ENCODE results near the gene ZDHHC13. TPM values are rescaled to one million over a fixed set of nuclear protein-coding genes. Genes with fewer than 3 reads are reported as not detected.
"Not testable (repeated sequence)": the region's sequence is repeated elsewhere in the genome, so short reads cannot be mapped to it uniquely, and the experiment has no call there.

The ZDHHC13 gene
- total RNA-seq, 2 donors from 2014 or later, result 25.1 to 26.3 TPM

- Mint-ChIP-seq H3K9me3 (no peaks in the 10 kb centered on the region), H3K4me1 (ENCODE audit: low read depth) (no peaks in the 10 kb centered on the region), H3K36me3 (ENCODE audit: insufficient read depth in 2 of 2) (no peaks in the 10 kb centered on the region), H3K27me3 (ENCODE audit: low read depth) (no peaks in the 10 kb centered on the region), H3K4me3 (no peak overlapping the region), H3K27ac (no peak overlapping the region)
- ATAC-seq (replicated peaks in 1 of 2), result no peak
- no peak for DNase-seq
These were observed 6.7 kb upstream of the ZDHHC13 start for GRCh38 chr11:19110295-19110694.

- peaks cover 7% of the 10 kb centered on the region for H3K4me1 Mint-ChIP-seq (ENCODE audit: low read depth)
- no peaks in the 10 kb centered on the region for H3K9me3 Mint-ChIP-seq
- no peaks in the 10 kb centered on the region for H3K36me3 Mint-ChIP-seq (ENCODE audit: insufficient read depth in 2 of 2)
- no peak for DNase-seq
- no peak overlapping the region for H3K27ac Mint-ChIP-seq
- H3K27me3 Mint-ChIP-seq (ENCODE audit: low read depth), result no peaks in the 10 kb centered on the region
- ATAC-seq (replicated peaks in 1 of 2), result no peak
- H3K4me3 Mint-ChIP-seq, result no peak overlapping the region
These were observed 5.2 kb upstream of the ZDHHC13 start for GRCh38 chr11:19111809-19112208.

DNA sequence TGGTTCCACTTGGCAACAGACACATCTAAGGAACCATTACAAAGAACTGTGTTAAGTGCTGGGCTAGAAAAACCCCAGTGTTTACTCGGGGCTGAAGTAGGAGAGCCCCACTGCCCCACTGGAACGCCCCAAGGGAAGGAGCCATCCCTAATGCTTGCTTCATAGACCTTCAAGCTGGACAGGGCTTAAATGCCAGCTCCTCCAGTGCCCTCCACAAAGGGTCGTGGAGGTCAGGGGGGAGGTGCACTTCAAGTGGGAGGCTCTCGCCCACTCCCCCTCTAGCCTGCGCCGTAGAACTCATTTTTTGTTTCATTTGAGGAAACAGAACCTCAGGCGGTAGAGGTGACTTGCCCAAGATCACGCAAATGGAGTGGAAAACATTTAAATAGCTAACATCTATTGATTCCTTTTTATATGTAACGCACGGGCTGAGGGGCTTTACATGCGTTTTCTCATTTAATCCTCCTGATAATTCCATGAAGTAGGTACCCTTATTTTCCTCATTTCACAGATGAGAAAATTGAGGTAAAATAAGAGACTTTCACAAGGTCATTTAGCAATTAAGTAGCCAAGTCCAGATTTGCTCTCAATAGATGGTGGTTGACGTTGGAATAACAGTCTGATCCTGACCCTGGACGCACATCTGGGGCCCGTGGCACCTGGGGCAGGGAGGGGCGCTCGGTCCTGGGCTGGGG is 545 bp upstream of the ZDHHC13 start:
- Mint-ChIP-seq H3K9me3 (no peaks in the 10 kb centered on the region), H3K27me3 (ENCODE audit: low read depth) (no peaks in the 10 kb centered on the region), H3K36me3 (ENCODE audit: insufficient read depth in 2 of 2) (peaks cover 2 to 12% of the 10 kb centered on the region in 2 donors), H3K4me1 (ENCODE audit: low read depth) (peaks cover 46% of the 10 kb centered on the region), H3K27ac (no peak overlapping the region), H3K4me3 (peak overlapping the region; percentile 76 to 93)
- DNase-seq, result peak in 1 of 2 donors; percentile 2
- ATAC-seq (replicated peaks in 1 of 2), result no peak

DNA sequence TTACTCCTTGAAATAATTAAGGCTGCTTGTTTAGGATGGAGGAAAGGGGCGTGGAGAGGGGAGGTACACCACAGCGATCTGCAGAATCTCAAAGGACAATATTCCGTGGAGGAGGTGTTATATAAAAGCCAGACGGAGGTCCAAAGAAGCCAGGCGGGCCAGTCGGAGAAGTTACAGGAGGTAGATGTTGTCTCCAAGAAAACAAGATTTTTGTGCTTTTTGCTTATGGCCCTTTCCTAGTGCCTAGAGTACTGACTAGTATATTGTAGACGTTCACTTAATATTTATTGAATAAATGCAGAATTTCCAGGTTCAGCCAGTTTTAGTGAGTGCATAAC is 761 bp downstream of the ZDHHC13 start:
- H3K9me3 Mint-ChIP-seq, result no peaks in the 10 kb centered on the region
- peak overlapping the region; percentile 75 for H3K27ac Mint-ChIP-seq
- peaks cover 54% of the 10 kb centered on the region for H3K4me1 Mint-ChIP-seq (ENCODE audit: low read depth)
- peaks cover 2 to 13% of the 10 kb centered on the region in 2 donors for H3K36me3 Mint-ChIP-seq (ENCODE audit: insufficient read depth in 2 of 2)
- H3K27me3 Mint-ChIP-seq (ENCODE audit: low read depth), result no peaks in the 10 kb centered on the region
- DNase-seq (no peak), ATAC-seq (replicated peaks in 1 of 2) (no peak)
- H3K4me3 Mint-ChIP-seq, result peak overlapping the region; percentile 76 to 93

DNA sequence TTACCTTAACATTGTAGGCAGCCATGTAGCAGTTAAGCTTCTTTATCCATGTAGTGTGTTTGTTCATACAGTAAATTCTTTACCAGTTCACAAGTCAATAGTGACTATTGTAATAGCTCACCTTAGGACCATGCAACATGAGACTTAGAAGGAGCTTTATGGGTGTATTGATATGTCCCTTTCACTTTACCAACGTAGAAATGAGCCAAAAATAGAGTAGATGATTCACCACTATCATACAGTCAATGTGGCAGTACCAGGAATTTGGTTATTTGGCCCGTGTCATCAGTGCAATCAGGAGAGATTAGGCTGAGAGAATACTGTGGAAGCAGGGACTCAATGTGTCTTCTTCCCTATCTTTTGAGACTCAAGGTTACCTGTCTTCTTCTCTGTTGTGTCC is 4.7 kb downstream of the ZDHHC13 start:
- Mint-ChIP-seq H3K27ac (peak overlapping the region; percentile 45), H3K4me1 (ENCODE audit: low read depth) (peaks cover 53% of the 10 kb centered on the region), H3K27me3 (ENCODE audit: low read depth) (no peaks in the 10 kb centered on the region), H3K36me3 (ENCODE audit: insufficient read depth in 2 of 2) (peaks cover 4 to 25% of the 10 kb centered on the region in 2 donors), H3K9me3 (no peaks in the 10 kb centered on the region), H3K4me3 (peak overlapping the region; percentile 23 to 69)
- ATAC-seq (replicated peaks in 1 of 2) (peak; percentile 31 to 52), DNase-seq (peak in 1 of 2 donors; percentile 6)

DNA sequence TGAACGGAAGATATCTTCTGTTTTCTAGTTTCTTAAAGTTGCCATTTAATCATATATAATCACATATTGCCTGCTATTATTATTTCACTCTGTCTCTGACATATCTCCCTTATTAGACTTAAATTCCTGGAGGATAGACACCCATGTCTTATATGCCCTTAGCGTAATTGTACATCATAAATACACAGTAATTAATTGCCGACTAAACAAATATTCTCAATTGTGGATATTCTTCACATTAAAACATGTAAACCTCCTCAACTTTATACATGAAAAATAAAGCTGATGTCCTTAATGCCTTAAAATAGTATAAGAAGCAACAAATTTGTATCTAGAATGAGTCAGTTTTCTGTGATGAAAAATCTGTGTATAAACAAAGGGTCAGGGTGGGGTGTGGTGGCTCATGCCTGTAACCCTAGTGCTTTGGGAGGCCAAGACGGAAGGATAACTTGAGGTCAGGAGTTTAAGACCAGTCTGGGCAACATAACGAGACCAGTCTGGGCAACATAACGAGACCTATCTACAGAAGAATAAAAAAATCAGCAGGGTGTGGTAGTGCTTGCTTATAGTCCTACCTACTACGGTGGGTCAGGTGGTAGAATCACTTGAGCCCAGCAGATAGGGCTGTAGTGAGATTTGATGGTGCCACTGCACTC is 6.1 kb downstream of the ZDHHC13 start:
- ATAC-seq (replicated peaks in 1 of 2) (no peak), DNase-seq (no peak)
- Mint-ChIP-seq H3K27ac (no peak overlapping the region), H3K9me3 (peaks cover 0 to under 1% of the 10 kb centered on the region in 2 donors), H3K27me3 (ENCODE audit: low read depth) (no peaks in the 10 kb centered on the region), H3K4me3 (no peak overlapping the region), H3K4me1 (ENCODE audit: low read depth) (peaks cover 46% of the 10 kb centered on the region), H3K36me3 (ENCODE audit: insufficient read depth in 2 of 2) (peaks cover 9 to 31% of the 10 kb centered on the region in 2 donors)

DNA sequence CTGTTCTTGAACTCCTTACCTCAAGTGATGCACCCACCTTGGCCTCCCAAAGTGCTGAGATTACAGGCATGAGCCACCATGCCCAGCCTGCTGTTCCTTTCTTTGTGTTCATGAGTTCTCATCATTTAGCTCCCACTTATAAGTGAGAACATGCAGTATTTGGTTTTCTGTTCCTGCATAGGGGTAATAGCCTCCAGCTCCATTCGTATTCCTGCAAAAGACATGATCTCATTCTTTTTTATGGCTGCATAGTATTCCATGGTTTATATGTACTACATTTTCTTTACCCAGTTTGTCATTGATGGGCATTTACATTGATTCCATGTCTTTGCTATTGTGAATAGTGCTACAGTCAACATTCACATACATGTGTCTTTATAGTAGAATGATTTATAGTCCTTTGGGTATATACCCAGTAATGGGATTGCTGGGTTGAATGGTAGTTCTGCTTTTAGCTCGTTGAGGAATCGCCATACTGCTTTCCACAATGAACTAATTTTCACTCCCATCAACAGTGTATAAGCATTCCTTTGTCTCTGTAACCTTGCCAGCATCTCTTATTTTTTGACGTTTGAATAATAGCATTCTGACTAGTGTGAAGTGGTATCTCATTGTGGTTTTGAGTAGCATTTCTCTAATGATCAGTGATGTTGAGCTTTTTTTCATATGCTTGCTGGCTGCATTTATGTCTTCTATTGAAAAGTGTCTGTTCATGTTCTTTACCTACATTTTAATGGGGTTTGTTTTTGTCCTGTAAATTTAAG is 9.8 kb downstream of the ZDHHC13 start:
- not testable (repeated sequence) for H3K27me3 Mint-ChIP-seq (ENCODE audit: low read depth); DNase-seq; ATAC-seq (replicated peaks in 1 of 2); H3K27ac Mint-ChIP-seq; H3K4me1 Mint-ChIP-seq (ENCODE audit: low read depth); H3K4me3 Mint-ChIP-seq; H3K9me3 Mint-ChIP-seq
- peaks cover 11 to 36% of the 10 kb centered on the region in 2 donors for H3K36me3 Mint-ChIP-seq (ENCODE audit: insufficient read depth in 2 of 2)

DNA sequence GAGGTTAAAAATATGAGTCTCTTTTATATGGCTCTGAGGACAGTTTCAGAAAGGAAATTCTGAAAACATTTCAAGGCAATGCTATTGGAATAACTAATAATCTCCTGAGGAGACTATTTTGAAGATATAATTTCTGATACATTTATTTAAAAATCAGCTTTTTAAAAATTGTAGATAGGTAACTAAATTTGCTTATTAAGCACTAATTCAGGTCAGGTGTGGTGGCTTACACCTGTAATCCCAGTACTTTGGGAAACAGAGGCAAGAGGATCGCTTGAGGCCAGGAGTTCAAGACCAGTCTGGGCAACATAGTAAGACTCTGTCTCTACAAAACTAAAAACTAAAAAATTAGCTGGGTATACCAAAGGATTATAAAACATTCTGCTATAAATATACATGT is 17.0 kb downstream of the ZDHHC13 start:
- peaks cover 19 to 43% of the 10 kb centered on the region in 2 donors for H3K36me3 Mint-ChIP-seq (ENCODE audit: insufficient read depth in 2 of 2)
- no peak overlapping the region for H3K27ac Mint-ChIP-seq
- DNase-seq, result no peak
- no peak for ATAC-seq (replicated peaks in 1 of 2)
- H3K4me3 Mint-ChIP-seq, result no peak overlapping the region
- no peaks in the 10 kb centered on the region for H3K27me3 Mint-ChIP-seq (ENCODE audit: low read depth)
- peaks cover 6 to 11% of the 10 kb centered on the region in 2 donors for H3K9me3 Mint-ChIP-seq
- no peaks in the 10 kb centered on the region for H3K4me1 Mint-ChIP-seq (ENCODE audit: low read depth)

GRCh38 chr11:19136884-19137283 is 19.9 kb downstream of the ZDHHC13 start:
- not testable (repeated sequence) for ATAC-seq (replicated peaks in 1 of 2); H3K9me3 Mint-ChIP-seq
- H3K36me3 Mint-ChIP-seq (ENCODE audit: insufficient read depth in 2 of 2), result peaks cover 16 to 27% of the 10 kb centered on the region in 2 donors

GRCh38 chr11:19145319-19145718 is 28.4 kb downstream of the ZDHHC13 start:
- H3K4me1 Mint-ChIP-seq (ENCODE audit: low read depth), result no peaks in the 10 kb centered on the region
- peaks cover 0 to 2% of the 10 kb centered on the region in 2 donors for H3K36me3 Mint-ChIP-seq (ENCODE audit: insufficient read depth in 2 of 2)
- H3K4me3 Mint-ChIP-seq, result no peak overlapping the region
- H3K27me3 Mint-ChIP-seq (ENCODE audit: low read depth), result no peaks in the 10 kb centered on the region
- no peaks in the 10 kb centered on the region for H3K9me3 Mint-ChIP-seq
- no peak for DNase-seq
- no peak overlapping the region for H3K27ac Mint-ChIP-seq
- ATAC-seq (replicated peaks in 1 of 2), result no peak

More at GRCh38 chr11:19136884-19137283, 19.9 kb downstream of the ZDHHC13 start:
- H3K4me1 Mint-ChIP-seq (ENCODE audit: low read depth); H3K27ac Mint-ChIP-seq; H3K4me3 Mint-ChIP-seq; H3K27me3 Mint-ChIP-seq (ENCODE audit: low read depth); DNase-seq: not testable (repeated sequence)

DNA sequence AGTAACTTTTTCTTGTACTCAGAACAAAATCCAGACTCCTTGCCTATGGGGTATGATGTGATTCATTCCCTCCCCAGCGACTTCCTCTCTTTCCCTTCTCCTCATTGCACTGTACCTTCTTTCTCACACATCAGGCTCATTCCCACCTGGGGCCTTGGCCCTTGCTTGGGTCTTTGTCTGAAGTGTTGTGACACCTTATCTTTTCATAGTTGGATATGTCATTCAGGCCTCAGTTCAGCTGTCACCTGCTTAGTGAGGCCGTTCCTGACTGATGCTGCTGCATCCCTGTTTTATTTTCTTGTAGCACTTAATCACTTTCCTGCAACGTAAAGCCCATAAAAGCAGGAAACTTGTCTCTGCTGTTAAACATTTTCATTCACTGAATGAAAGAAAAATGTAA is 39.9 kb downstream of the ZDHHC13 start:
- DNase-seq, result no peak
- Mint-ChIP-seq H3K9me3 (no peaks in the 10 kb centered on the region), H3K36me3 (ENCODE audit: insufficient read depth in 2 of 2) (peaks cover 8 to 20% of the 10 kb centered on the region in 2 donors), H3K27me3 (ENCODE audit: low read depth) (no peaks in the 10 kb centered on the region), H3K4me1 (ENCODE audit: low read depth) (no peaks in the 10 kb centered on the region), H3K27ac (no peak overlapping the region), H3K4me3 (no peak overlapping the region)
- ATAC-seq (replicated peaks in 1 of 2), result no peak

GRCh38 chr11:19160847-19161246 is 43.9 kb downstream of the ZDHHC13 start:
- Mint-ChIP-seq H3K27me3 (ENCODE audit: low read depth) (no peaks in the 10 kb centered on the region), H3K27ac (no peak overlapping the region), H3K9me3 (no peaks in the 10 kb centered on the region), H3K4me3 (no peak overlapping the region), H3K4me1 (ENCODE audit: low read depth) (no peaks in the 10 kb centered on the region), H3K36me3 (ENCODE audit: insufficient read depth in 2 of 2) (peaks cover 4 to 9% of the 10 kb centered on the region in 2 donors)
- no peak for DNase-seq
- ATAC-seq (replicated peaks in 1 of 2), result no peak

- Mint-ChIP-seq H3K4me1 (ENCODE audit: low read depth) (no peaks in the 10 kb centered on the region), H3K9me3 (no peaks in the 10 kb centered on the region)
These were observed 44.7 kb downstream of the ZDHHC13 start for GRCh38 chr11:19161651-19162050.

More at GRCh38 chr11:19161651-19162050, 44.7 kb downstream of the ZDHHC13 start:
- Mint-ChIP-seq H3K27ac (peak overlapping the region; percentile 10), H3K36me3 (ENCODE audit: insufficient read depth in 2 of 2) (peaks cover 2 to 8% of the 10 kb centered on the region in 2 donors), H3K4me3 (no peak overlapping the region), H3K27me3 (ENCODE audit: low read depth) (no peaks in the 10 kb centered on the region)
- DNase-seq (no peak), ATAC-seq (replicated peaks in 1 of 2) (no peak)
